ENCODE measurements around the gene FAAP20. TPM values are rescaled to one million over a fixed set of nuclear protein-coding genes. Genes with fewer than 3 reads are reported as not detected.

FAAP20 gene
- polyA plus RNA-seq, 1 donor from 2014 or later, result 45.3 TPM

GRCh38 chr1:2199042-2199810 lies 4.7 kb upstream of the FAAP20 start:
- H3K4me2 ChIP-seq (ENCODE audit: low read length), result no peak overlapping the region
- H3K27ac ChIP-seq (ENCODE audit: low read length), result no peak overlapping the region
- no peaks in the 10 kb centered on the region for H3K27me3 ChIP-seq (ENCODE audit: insufficient read depth, low read depth, low read length)
- no peaks in the 10 kb centered on the region for H3K36me3 ChIP-seq (ENCODE audit: insufficient read depth, low read length)
- H3K9ac ChIP-seq (ENCODE audit: low read length), result no peak overlapping the region
- H3K9me2 ChIP-seq (ENCODE audit: insufficient read depth, low read length), result no peaks in the 10 kb centered on the region
- no peaks in the 10 kb centered on the region for H3K79me2 ChIP-seq (replicated peaks; ENCODE audit: insufficient read depth, low read length)
- TF ChIP-seq EP300 (conservative IDR thresholded peaks at IDR 0.05; ENCODE audit: poor library complexity, severe bottlenecking) (no peak), REST (IDR thresholded peaks at IDR 0.05; ENCODE audit: borderline replicate concordance) (no peak), POLR2AphosphoS5 (IDR thresholded peaks at IDR 0.05) (no peak), MXI1 (conservative IDR thresholded peaks at IDR 0.05; ENCODE audit: poor library complexity, severe bottlenecking) (no peak), EZH2 (IDR thresholded peaks at IDR 0.05; ENCODE audit: borderline replicate concordance, insufficient read depth, low read length, poor library complexity, severe bottlenecking) (no peak), RAD21 (conservative IDR thresholded peaks at IDR 0.05) (no peak), TAF1 (IDR thresholded peaks at IDR 0.05; ENCODE audit: low read depth) (no peak), CTCF (IDR thresholded peaks at IDR 0.05; ENCODE audit: poor library complexity, severe bottlenecking) (no peak), SMC3 (conservative IDR thresholded peaks at IDR 0.05; ENCODE audit: poor library complexity) (no peak)
- H2AFZ ChIP-seq (ENCODE audit: low read depth, low read length), result no peak overlapping the region
- no peak overlapping the region for H3K4me3 ChIP-seq (ENCODE audit: low read length)
- H4K20me1 ChIP-seq (ENCODE audit: insufficient read depth), result no peaks in the 10 kb centered on the region
- H3K9me3 ChIP-seq (ENCODE audit: low read length), result no peaks in the 10 kb centered on the region
- no peaks in the 10 kb centered on the region for H3F3A ChIP-seq (ENCODE audit: insufficient read depth, low read length, poor library complexity, severe bottlenecking)

GRCh38 chr1:2198571-2198970 lies 4.0 kb upstream of the FAAP20 start:
- H3K79me2 ChIP-seq (replicated peaks; ENCODE audit: insufficient read depth, low read length), result peaks cover 3% of the 10 kb centered on the region
- no peaks in the 10 kb centered on the region for H4K20me1 ChIP-seq (ENCODE audit: insufficient read depth)
- no peak overlapping the region for H3K4me2 ChIP-seq (ENCODE audit: low read length)
- no peaks in the 10 kb centered on the region for H3K36me3 ChIP-seq (ENCODE audit: insufficient read depth, low read length)
- H3K9me2 ChIP-seq (ENCODE audit: insufficient read depth, low read length), result no peaks in the 10 kb centered on the region
- no peak overlapping the region for H3K4me3 ChIP-seq (ENCODE audit: low read length)
- H3K27ac ChIP-seq (ENCODE audit: low read length), result no peak overlapping the region
- H3K27me3 ChIP-seq (ENCODE audit: insufficient read depth, low read depth, low read length), result no peaks in the 10 kb centered on the region
- H3K9me3 ChIP-seq (ENCODE audit: low read length), result no peaks in the 10 kb centered on the region
- no peak overlapping the region for H3K9ac ChIP-seq (ENCODE audit: low read length)
- TF ChIP-seq SMC3 (conservative IDR thresholded peaks at IDR 0.05; ENCODE audit: poor library complexity), result no peak
- no peaks in the 10 kb centered on the region for H3F3A ChIP-seq (ENCODE audit: insufficient read depth, low read length, poor library complexity, severe bottlenecking)
- no peak overlapping the region for H2AFZ ChIP-seq (ENCODE audit: low read depth, low read length)
